ENCODE data around the gene DNAJB13. TPM values are rescaled to one million over a fixed set of nuclear protein-coding genes. Genes with fewer than 3 reads are reported as not detected.

The DNAJB13 gene, protein sequence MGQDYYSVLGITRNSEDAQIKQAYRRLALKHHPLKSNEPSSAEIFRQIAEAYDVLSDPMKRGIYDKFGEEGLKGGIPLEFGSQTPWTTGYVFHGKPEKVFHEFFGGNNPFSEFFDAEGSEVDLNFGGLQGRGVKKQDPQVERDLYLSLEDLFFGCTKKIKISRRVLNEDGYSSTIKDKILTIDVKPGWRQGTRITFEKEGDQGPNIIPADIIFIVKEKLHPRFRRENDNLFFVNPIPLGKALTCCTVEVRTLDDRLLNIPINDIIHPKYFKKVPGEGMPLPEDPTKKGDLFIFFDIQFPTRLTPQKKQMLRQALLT
- 0.27 to 1.3 TPM (median 0.57 TPM) in 5 replicates for total RNA-seq (2022; extraction: Qiagen RNA extraction; ENCODE audit: low read depth)

DNA sequence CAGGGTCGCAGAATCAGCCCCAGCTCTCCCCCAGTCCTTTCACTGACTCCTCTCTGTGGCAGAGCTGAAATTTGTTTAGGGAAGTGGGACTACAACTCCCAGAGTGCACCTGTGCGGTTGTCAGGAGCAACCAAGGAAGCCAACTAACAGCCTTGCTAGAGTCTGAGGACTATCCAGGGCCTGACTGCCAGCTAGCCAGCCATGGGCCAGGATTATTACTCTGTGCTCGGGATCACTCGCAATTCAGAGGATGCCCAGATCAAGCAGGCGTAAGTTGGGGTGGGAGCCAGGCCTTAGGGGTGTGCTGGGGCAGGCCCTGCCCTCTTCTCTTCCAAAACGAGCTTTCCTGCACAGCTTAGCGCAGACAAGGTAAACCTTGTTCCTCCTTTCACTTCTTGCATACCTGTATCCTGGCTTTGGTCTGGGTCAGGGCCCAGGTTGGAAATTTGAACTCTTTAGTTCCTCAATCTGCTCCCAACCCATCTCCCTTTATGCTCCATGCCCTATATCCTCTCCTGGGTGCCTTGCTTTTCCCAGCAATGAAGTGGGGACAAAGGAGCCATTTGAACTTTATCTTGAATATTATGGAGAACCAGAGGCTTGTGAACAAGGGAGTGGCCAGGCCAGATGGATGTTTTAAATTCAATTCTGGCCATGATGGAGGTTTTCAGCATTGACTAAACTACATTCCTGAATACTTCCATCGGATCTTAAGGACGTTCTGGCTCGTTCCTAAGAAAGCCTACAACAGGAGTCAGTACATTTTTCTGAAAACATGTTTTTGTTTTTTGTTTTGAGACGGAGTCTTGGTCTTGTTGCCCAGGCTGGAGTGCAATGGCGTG, at the start of gene DNAJB13:
TSS of gene DNAJB13 (plus strand) at position 158 of the 842 bp plus-strand sequence. CDS start at position 202, 44 bp downstream.

DNA sequence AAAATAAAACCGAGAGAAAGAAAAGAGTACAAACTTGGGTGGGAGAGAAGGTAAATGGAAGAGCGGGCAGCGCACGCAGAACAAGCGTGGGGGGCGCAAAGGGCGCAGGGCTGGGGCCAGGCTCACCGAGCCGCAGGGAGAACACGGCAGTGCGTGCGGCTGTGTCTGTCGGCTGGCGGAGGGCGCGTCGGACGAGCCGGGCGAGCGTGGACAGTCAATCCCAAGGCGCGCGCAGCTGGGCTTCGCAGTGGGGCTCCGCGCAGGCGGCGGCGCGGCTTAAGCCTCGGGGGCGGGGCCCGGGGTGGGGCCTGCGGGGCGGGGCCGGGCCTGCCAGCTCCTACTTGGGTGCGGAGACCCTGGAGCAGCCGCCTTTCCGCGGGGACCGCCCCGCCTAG, 31.8 kb downstream of the DNAJB13 start, which contains the start of gene UCP2:
TSS of gene UCP2 (minus strand) at position 249 of the 395 bp plus-strand sequence. CDS start 4,465 bp downstream, outside the sequence.

DNA sequence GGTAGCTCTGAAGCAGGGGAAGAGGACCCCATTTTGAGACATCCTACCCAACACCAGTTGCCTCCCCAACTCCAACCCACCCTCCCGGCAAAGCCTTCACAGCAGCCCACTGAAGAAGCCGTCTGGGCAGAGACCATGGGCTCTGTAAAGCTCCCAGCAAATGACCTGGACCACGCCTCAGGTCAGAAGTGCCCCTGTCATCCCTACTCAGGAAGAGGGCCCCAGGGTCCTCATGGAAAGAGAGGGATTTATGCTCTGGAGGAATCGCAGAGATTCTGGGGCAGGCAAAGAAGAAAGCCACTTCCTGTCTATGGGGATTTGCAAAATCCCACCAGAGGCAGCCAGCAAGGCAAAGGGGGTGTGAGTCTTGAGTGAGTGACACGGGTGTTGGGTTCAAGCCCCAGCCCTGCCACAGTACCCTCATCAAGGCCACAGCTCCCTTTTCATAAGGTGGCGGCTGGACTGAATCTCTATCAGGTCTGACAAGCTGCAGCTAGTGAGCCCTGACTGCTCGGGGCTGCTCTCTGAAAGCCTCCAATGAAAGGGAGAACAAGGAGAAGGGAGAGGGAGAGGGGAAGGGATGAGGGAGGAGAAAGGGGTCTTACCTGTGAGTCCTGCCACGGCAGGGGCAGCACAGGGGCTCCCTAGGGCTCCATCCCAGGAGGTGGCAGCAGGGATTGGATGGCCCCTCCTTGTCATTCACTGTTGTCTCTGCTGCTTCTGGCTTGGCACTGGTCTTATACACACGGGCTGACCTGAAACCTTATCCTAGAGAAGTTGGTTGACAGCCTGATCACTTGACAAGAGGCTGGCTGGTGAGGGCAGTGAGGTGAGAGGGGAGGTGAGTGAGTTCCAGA, 57.8 kb downstream of the DNAJB13 start, which contains the start of gene UCP3:
TSS of gene UCP3 (minus strand) at position 713 of the 857 bp plus-strand sequence. CDS start 2,043 bp downstream, outside the sequence.

Other genes with a start within 250 kb of the DNAJB13 start
- 46.4 to 68.4 TPM (median 62.5 TPM) in 5 replicates for gene RAB6A, start 190.0 kb upstream of the DNAJB13 start, total RNA-seq (2022; extraction: Qiagen RNA extraction; ENCODE audit: low read depth)
- gene MRPL48, start 163.2 kb upstream of the DNAJB13 start, total RNA-seq (2022; extraction: Qiagen RNA extraction; ENCODE audit: low read depth): 46.3 to 57.0 TPM (median 48.9 TPM) in 5 replicates
- 129 to 152 TPM (median 132 TPM) in 5 replicates for gene COA4, start 74.2 kb upstream of the DNAJB13 start, total RNA-seq (2022; extraction: Qiagen RNA extraction; ENCODE audit: low read depth)
- gene PAAF1, start 74.0 kb upstream of the DNAJB13 start, total RNA-seq (2022; extraction: Qiagen RNA extraction; ENCODE audit: low read depth): 10.3 to 12.6 TPM (median 12.0 TPM) in 5 replicates
- 81.3 to 93.5 TPM (median 86.1 TPM) in 5 replicates for gene UCP2, start 31.8 kb downstream of the DNAJB13 start, total RNA-seq (2022; extraction: Qiagen RNA extraction; ENCODE audit: low read depth)
- 0.97 to 3.0 TPM (median 1.4 TPM) in 5 replicates for gene UCP3, start 58.1 kb downstream of the DNAJB13 start, total RNA-seq (2022; extraction: Qiagen RNA extraction; ENCODE audit: low read depth)
- 15.8 to 18.5 TPM (median 17.0 TPM) in 5 replicates for gene C2CD3, start 220.0 kb downstream of the DNAJB13 start, total RNA-seq (2022; extraction: Qiagen RNA extraction; ENCODE audit: low read depth)
- gene PPME1, start 220.3 kb downstream of the DNAJB13 start, total RNA-seq (2022; extraction: Qiagen RNA extraction; ENCODE audit: low read depth): 47.4 to 57.9 TPM (median 53.9 TPM) in 5 replicates